Endothelial cell of umbilical vein (primary cell): ENCODE measurements around the gene ZNF644. TPM values are rescaled to one million over a fixed set of nuclear protein-coding genes. Genes with fewer than 3 reads are reported as not detected.
A peak's percentile ranks its signal among the peaks of the same experiment; 100 is the strongest.

Experiments used
- BruUV-seq: library from RNA; stranded (reverse); fragments of 400-500 nt; replicated peaks from 2 replicates; lab custom pipeline; 2021; lab: Mats Ljungman, UMichigan
- CTCF ChIA-PET: fragments of 300-600, 350-600 bp; sonication (Branson Sonifier 250); formaldehyde crosslinking; loops from one replicate; lab custom pipeline; 2021; ENCODE audit warnings: antibody characterized with exemption, inconsistent platforms; lab: Charles Lee
- POLR2A ChIA-PET: fragments of 300-600, 350-600 bp; sonication (Branson Sonifier 250); formaldehyde crosslinking; loops from one replicate; lab custom pipeline; 2021; ENCODE audit warnings: antibody characterized with exemption, inconsistent platforms; lab: Charles Lee
- DNase-seq: peaks from one replicate; pipeline ENCODE4 v3.0.0-alpha.2; 2011; ENCODE audit warnings: low read depth, low spot score
- FAIRE-seq: peaks from 2 replicates; lab custom pipeline; 2011; peaks lifted over from hg19 to GRCh38; lab: Jason Lieb, UNC
- H2AFZ ChIP-seq: 2 replicates; pipeline ENCODE4 v1.6.0; 2012; ENCODE audit warnings: low read depth, low read length, control low read depth, inconsistent platforms
- H3K27ac ChIP-seq: 2 replicates; pipeline ENCODE4 v1.5.1; 2011; ENCODE audit warnings: low read depth, mild to moderate bottlenecking, control low read depth, low read length, moderate library complexity; ENCODE audit not compliant: insufficient read depth
- H3K27me3 ChIP-seq, 2 experiments: 2 replicates each; pipeline versions ENCODE4 v1.6.0 to v1.6.1; 2011; ENCODE audit warnings: low read length in 2 of 2, mixed read lengths in 1 of 2; ENCODE audit not compliant: control insufficient read depth in 2 of 2, insufficient read depth in 2 of 2
- H3K36me3 ChIP-seq, 2 experiments: 2 replicates in 1 of 2; 3 replicates in 1 of 2; pipeline ENCODE4 v1.5.1; 2011; ENCODE audit warnings: low read length in 2 of 2, mild to moderate bottlenecking in 1 of 2, moderate library complexity in 1 of 2; ENCODE audit not compliant: control insufficient read depth in 2 of 2, insufficient read depth in 2 of 2; ENCODE audit errors: extremely low read depth in 1 of 2
- H3K4me1 ChIP-seq: 3 replicates; pipeline ENCODE4 v1.5.1; 2011; ENCODE audit warnings: mild to moderate bottlenecking, low read length; ENCODE audit not compliant: control insufficient read depth, insufficient read depth; ENCODE audit errors: extremely low read depth
- H3K4me2 ChIP-seq: 2 replicates; pipeline ENCODE4 v1.6.1; 2011; ENCODE audit warnings: low read length, control low read depth, mixed read lengths; ENCODE audit not compliant: insufficient read depth
- H3K4me3 ChIP-seq, 3 experiments: fragments of 200-600 bp in 1 of 3; sonication (generic), shearing (Covaris generic) in 1 of 3; replicated peaks in 1 of 3; 2 replicates each; pipeline ENCODE4 v1.5.1; 2011 to 2016; ENCODE audit warnings: control low read depth in 3 of 3, low read length in 3 of 3, mild to moderate bottlenecking in 2 of 3, inconsistent platforms in 1 of 3, low read depth in 1 of 3, moderate library complexity in 1 of 3; ENCODE audit not compliant: insufficient read depth in 1 of 3
- H3K79me2 ChIP-seq: 2 replicates; pipeline ENCODE4 v1.6.0; 2012; ENCODE audit warnings: low read length, inconsistent platforms; ENCODE audit not compliant: control insufficient read depth, insufficient read depth
- H3K9ac ChIP-seq: replicated peaks from 2 replicates; pipeline ENCODE3; 2011; ENCODE audit warnings: low read length, control low read depth; ENCODE audit not compliant: insufficient read depth; ENCODE audit errors: extremely low read depth
- H3K9me1 ChIP-seq: replicated peaks from 3 replicates; pipeline ENCODE4 v1.6.0; 2011; ENCODE audit warnings: mild to moderate bottlenecking, low read length; ENCODE audit not compliant: control insufficient read depth, insufficient read depth; ENCODE audit errors: extremely low read depth
- H3K9me3 ChIP-seq: replicated peaks from 2 replicates; pipeline ENCODE4 v1.5.1; 2012; ENCODE audit warnings: low read length, inconsistent platforms; ENCODE audit not compliant: control insufficient read depth, insufficient read depth
- H4K20me1 ChIP-seq: replicated peaks from 2 replicates; pipeline ENCODE3; 2011; ENCODE audit warnings: mild to moderate bottlenecking, low read length; ENCODE audit not compliant: control insufficient read depth, insufficient read depth; ENCODE audit errors: extremely low read depth
- CTCF ChIP-seq, 2 donors: IDR thresholded peaks; 1 replicate in 1 of 2; 2 replicates in 1 of 2; pipeline ENCODE4 v1.5.1; 2011; ENCODE audit warnings: low read length in 2 of 2, mild to moderate bottlenecking in 2 of 2, moderate library complexity in 2 of 2, control low read depth in 1 of 2, inconsistent platforms in 1 of 2, low read depth in 1 of 2; ENCODE audit not compliant: insufficient read depth in 1 of 2; ENCODE audit errors: extremely low read depth in 1 of 2
- EZH2 ChIP-seq: IDR thresholded peaks from 2 replicates; pipeline ENCODE4 v1.6.1; 2012; ENCODE audit warnings: borderline replicate concordance, low read depth, mild to moderate bottlenecking, moderate library complexity, low read length, inconsistent platforms; ENCODE audit not compliant: severe bottlenecking
- FOS ChIP-seq: IDR thresholded peaks from 2 replicates; pipeline ENCODE4 v1.6.1; 2011; ENCODE audit warnings: mild to moderate bottlenecking, low read length, moderate library complexity, borderline replicate concordance; ENCODE audit not compliant: insufficient read depth
- GATA2 ChIP-seq: IDR thresholded peaks from 2 replicates; pipeline ENCODE4 v1.7.0; 2011; ENCODE audit warnings: low read depth, mild to moderate bottlenecking, moderate library complexity, mixed read lengths, low read length; ENCODE audit not compliant: insufficient read length, insufficient read depth
- JUN ChIP-seq: IDR thresholded peaks from 2 replicates; pipeline ENCODE4 v1.6.1; 2011; ENCODE audit warnings: borderline replicate concordance, low read depth; ENCODE audit not compliant: insufficient read length, insufficient read depth
- MAX ChIP-seq: IDR thresholded peaks from 2 replicates; pipeline ENCODE4 v1.6.1; 2011; ENCODE audit not compliant: insufficient read depth, insufficient read length
- MYC ChIP-seq: IDR thresholded peaks from one replicate; pipeline ENCODE4 v1.6.1; 2011; ENCODE audit warnings: mild to moderate bottlenecking, low read depth, low read length
- POLR2A ChIP-seq: IDR thresholded peaks from 2 replicates; pipeline ENCODE4 v1.6.1; 2012; ENCODE audit warnings: low read depth, mild to moderate bottlenecking, control low read depth, low read length
- POLR2AphosphoS5 ChIP-seq: IDR thresholded peaks from 2 replicates; pipeline ENCODE4 v1.6.1; 2012; ENCODE audit warnings: low read depth, mild to moderate bottlenecking, control low read depth, low read length, moderate library complexity; ENCODE audit not compliant: insufficient read depth
- dilution Hi-C: fragments of 300-500 bp; cut with MboI; formaldehyde crosslinking; loops from one replicate; pipeline ENCODE4 v1.15.0; 2019; ENCODE audit warnings: low sequenced_read_pairs; ENCODE audit not compliant: extremely low pct_ligation_motif_present
- intact Hi-C: fragments of 100-400 bp; cut with micrococcal nuclease; formaldehyde crosslinking; loops from one replicate; pipeline ENCODE4 v1.10.0; 2022
- polyA plus RNA-seq, 4 experiments: library from polyadenylated mRNA; depleted of rRNA in 3 of 4; stranded (reverse) in 3 of 4; unstranded in 1 of 4; fragments of >200 nt; gene quantifications; 2 replicates each; pipeline versions ENCODE4 v1.2.1 to v1.2.3, GENCODE V29; 2011 to 2012; ENCODE audit warnings: missing spikeins in 1 of 4
- total RNA-seq: library from RNA; stranded (reverse); gene quantifications from 2 replicates; pipeline ENCODE4 v1.2.3, GENCODE V29; 2021

Gene ZNF644
- total and polyA plus RNA-seq, 2 donors (not counting 3 experiments of a cell fraction or from before 2014, with no cell fraction given): 7.2 to 47.0 TPM

DNA sequence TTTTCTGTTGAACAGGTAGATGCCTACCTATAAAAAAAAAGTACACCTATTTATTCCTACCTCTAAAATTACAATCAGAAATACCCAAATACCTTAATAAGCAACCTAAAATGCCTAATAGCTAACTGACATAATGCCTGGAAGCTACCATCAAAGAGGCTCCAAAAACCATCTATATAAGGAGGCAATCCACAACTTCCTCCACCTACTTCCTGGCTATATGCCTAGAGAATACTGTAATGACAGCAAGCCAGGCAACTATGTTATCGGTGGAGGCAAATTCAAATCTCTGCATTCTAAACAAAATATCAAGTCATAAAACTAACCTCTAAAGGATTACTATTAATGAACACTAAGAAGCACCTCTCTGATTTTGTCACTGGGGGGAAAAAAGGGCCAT is 10.1 kb downstream of the ZNF644 start:
- Histone ChIP-seq H3K4me1 (peaks cover 4% of the 10 kb centered on the region), H3K27ac (no peak overlapping the region), H3K36me3 (no peaks in the 10 kb centered on the region), H3K9me3 (no peaks in the 10 kb centered on the region), H3K27me3 (no peaks in the 10 kb centered on the region), H2AFZ (no peak overlapping the region), H3K9ac (no peak overlapping the region), H3K79me2 (peaks cover 91% of the 10 kb centered on the region), H3K9me1 (no peaks in the 10 kb centered on the region), H3K4me2 (no peak overlapping the region), H4K20me1 (peaks cover 7% of the 10 kb centered on the region), H3K4me3 (no peak overlapping the region)
- FAIRE-seq (no peak), DNase-seq (peak; percentile 14)
- ChIA-PET POLR2A (no interaction called here), CTCF (no interaction called here)
- dilution Hi-C loops (no loop called here), intact Hi-C loops (no loop called here)
- TF ChIP-seq CTCF (IDR thresholded peaks at IDR 0.05; ENCODE audit: extremely low read depth in 1 of 2, insufficient read depth in 1 of 2, low read depth in 1 of 2, low read length in 2 of 2) (no peak), GATA2 (no peak)
- BruUV-seq: no TSS peak

- Histone ChIP-seq H3K36me3 (no peaks in the 10 kb centered on the region), H3K9ac (no peak overlapping the region), H3K9me3 (no peaks in the 10 kb centered on the region), H4K20me1 (peaks cover 5% of the 10 kb centered on the region), H3K27ac (no peak overlapping the region), H3K4me3 (no peak overlapping the region), H2AFZ (no peak overlapping the region), H3K4me2 (no peak overlapping the region), H3K79me2 (peaks cover 86% of the 10 kb centered on the region), H3K4me1 (peaks cover 4% of the 10 kb centered on the region), H3K9me1 (no peaks in the 10 kb centered on the region), H3K27me3 (no peaks in the 10 kb centered on the region)
- intact Hi-C loops (no loop called here), dilution Hi-C loops (no loop called here)
- no peak for FAIRE-seq
- TF ChIP-seq JUN (no peak), MYC (no peak), FOS (no peak), MAX (no peak), CTCF (IDR thresholded peaks at IDR 0.05; ENCODE audit: extremely low read depth in 1 of 2, insufficient read depth in 1 of 2, low read depth in 1 of 2, low read length in 2 of 2) (no peak), POLR2A (no peak), EZH2 (no peak), GATA2 (no peak), POLR2AphosphoS5 (no peak)
- CTCF ChIA-PET: interaction anchor here (1.4 to 1.8 kb wide), 3 partner anchors 19 to 286 kb away, joined by 3 to 5 read pairs (median 4); no protein-coding TSS in a partner anchor
- DNase-seq: no peak
- BruUV-seq: no TSS peak
- POLR2A ChIA-PET: interaction anchor here (0.6 kb wide), 1 partner anchor 77 kb away, joined by 3 read pairs; no protein-coding TSS in a partner anchor
These were observed 14.0 kb downstream of the ZNF644 start for GRCh38 chr1:91007827-91008226.
